UCSD-AML1 (cell line): ENCODE data around the gene TRIAP1.
"Not testable (repeated sequence)": the region's sequence is repeated elsewhere in the genome, so short reads cannot be mapped to it uniquely, and the experiment has no call there.

Experiments used
- DNase-seq: peaks from one replicate; lab custom pipeline; 2025; ENCODE audit not compliant: unreplicated experiment; lab: John Stamatoyannopoulos, UW

TRIAP1 gene

GRCh38 chr12:120445911-120446843, at the start of gene TRIAP1, which contains the start of gene GATC:
TRIAP1 (minus strand) TSS chr12:120446384; CDS start chr12:120446372, 12 bp downstream.
GATC (plus strand) TSS chr12:120446444; CDS start chr12:120446481, 37 bp downstream.
- peak; percentile 86 for DNase-seq

DNA sequence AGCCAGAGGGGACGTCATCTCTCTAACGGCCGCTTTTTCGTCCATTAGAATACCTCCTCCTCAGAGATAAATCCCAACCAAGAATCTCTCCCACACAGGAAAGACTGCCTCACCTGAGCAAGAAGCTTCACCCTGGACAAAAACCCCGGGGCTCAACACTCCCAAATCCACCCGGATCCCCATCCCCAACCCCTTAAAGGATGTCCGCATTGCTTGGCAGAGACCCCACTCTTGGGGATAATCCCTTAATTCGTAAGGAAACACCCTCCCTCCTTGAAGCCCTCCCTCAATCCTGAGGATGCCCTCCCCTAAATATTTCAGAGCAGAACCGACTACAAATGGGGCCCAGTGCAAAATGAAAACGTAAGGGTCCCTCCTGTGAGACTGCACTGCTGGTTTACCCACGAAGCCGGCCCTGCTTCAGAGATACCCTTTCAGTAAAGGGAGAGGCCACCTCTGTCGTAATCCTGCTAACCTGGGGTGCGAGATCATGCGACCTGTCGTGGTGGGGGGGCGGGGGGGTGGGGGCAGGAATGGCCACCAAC, 49.1 kb upstream of the TRIAP1 start:
- no peak for DNase-seq

DNA sequence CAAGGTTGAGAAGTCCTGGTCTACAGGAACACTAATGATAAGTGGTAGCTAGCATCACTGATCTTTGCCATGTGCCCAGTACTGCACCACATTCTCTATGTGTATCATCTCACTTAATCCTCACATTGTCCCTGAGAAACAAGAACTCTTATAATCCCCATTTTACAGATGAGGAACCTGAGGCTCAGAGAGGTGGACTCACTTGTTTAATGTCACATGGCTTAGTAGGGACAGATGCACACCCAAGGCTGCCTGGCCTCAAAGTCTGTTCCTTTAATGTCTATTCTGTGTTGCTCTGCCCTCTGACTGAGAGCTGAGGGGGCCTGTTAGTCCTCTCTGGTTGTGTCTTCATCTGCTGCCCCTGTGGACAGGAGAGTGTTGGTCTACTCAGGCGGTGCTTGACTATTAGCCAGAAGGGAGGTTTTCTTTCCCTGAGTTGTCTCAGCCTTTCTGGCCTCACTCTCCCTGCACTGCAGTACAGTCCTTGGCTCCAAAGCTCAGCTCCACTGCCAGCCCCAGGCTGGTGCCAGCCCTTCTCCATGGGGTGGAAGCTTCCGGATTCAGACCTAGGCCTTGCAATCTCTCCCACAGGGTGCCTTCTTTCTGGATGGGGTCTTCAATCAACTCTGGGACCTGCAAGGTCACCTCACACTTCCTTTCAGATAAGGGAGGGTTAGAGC, 44.8 kb upstream of the TRIAP1 start:
- DNase-seq: no peak

GRCh38 chr12:120490325-120490724, 44.1 kb upstream of the TRIAP1 start:
- DNase-seq: no peak

DNA sequence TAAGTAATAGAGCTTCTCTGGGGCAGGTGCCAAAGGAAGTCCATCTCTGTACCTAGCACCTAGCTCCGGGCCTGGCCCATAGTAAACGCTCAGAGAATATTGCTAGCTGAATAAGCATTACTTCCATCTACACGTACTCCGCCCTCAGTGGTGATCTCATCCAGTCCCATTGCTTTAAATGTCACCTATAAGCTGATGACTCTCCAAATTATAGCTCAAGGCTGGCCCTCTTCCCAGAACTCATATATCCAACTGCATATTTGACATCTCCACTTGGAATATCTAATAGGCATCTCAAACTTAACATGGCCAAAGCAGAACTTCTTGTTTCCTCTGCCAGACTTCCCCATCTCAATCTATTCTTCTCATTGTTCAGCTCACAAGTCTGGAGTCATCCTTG, 42.8 kb upstream of the TRIAP1 start:
- DNase-seq: no peak

GRCh38 chr12:120488057-120488640, 42.0 kb upstream of the TRIAP1 start:
- no peak for DNase-seq

DNA sequence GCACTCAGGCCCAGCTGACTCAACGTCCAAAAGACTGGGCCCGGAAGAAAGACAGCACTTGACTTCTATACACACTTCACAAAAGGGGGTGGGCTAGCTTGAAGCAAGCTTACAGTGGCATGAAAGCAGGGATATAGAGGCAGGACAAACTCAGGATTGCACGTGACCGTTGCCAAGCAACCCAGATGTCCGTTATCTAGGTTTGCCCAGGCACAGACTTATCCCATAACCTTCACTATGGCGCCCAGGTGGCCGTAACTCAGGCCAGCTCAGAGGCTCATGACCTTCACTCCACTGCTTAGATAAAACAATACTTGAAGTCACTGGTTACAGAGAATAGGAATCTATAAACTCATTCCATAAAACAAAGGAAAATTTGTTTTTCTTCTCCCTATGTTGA, 41.4 kb upstream of the TRIAP1 start:
- not testable (repeated sequence) for DNase-seq

DNA sequence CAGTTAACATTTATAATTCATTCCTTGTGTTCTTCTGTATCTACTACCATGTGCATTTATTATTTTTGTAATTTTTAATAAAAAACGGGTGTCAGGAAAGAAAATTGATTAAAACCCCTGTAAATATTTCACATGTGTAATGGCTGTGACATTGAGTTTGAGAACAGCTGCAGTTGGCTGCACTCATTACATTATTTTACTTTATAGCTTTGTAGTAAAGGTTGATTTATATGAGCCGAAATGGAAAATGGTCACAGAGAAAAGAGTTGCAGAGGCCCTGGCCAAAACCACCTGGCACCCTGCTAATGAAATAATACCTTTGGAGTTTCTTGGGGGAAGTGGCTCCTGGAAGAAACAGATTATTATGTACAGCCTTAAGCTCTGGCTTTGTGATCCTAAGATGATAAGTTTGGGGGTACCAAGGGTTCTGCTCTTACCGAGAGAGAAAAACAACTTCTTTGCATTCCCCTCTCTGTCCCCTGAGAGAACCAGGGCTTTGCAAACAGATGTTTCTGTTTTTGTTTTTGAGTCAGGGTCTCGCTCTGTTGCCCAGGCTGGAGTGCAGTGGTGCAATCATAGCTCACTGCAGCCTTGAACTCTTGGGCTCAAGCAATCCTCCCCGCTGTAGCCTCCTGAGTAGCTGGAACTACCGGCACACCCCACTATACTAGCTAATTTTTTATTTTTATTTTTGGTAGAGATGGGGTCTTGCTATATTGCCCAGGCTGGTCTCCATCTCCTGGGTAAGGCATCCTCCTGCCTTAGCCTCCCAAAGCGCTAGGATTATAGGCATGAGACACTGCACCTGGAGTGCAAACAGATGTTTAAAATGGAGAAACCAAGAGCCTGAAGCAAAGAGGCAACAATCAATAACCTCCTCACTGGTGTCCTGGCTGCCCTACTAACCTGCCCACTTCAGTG, 40.0 kb upstream of the TRIAP1 start:
- DNase-seq: no peak

DNA sequence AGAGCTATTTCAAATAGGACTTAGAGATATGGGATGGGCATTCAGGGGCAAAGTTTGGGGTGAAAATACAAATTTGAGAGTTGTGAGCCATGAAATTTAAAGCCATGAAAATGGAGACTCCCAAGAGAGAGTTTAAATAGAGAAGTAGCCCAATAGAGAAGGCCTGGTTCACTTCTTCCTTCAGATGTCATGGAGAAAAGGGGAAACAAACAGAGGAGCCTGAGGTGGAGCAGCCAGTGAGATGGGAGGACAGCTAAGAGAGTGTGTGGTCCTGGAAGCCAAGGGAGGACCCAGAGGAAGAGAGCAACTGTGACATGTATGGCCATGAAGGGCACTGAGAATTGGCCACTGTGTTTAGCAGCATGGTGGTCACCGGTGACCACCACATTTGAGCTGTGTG, 37.4 kb upstream of the TRIAP1 start:
- peak; percentile 18 for DNase-seq

- no peak for DNase-seq
Measured at GRCh38 chr12:120481022-120481767, 35.0 kb upstream of the TRIAP1 start.

DNA sequence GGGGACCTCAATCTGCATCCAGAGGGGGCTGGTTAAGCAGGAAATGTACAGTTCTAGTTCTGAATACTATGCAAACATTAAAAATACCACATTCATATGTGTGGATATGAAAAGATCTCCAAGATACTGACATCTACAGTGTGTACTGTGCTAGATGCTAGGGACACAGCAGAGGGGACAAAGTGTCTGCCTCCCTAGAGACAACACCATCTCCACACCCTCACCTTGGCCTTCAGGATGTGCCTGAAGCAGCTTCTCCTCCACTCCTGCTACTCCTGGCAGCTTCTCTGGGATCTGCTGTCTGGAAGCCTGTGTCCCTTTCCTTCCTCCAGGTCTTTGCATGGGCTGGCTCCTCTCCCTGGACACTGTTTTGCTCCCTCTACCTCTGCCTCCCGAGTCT, 34.0 kb upstream of the TRIAP1 start:
- DNase-seq: no peak

DNA sequence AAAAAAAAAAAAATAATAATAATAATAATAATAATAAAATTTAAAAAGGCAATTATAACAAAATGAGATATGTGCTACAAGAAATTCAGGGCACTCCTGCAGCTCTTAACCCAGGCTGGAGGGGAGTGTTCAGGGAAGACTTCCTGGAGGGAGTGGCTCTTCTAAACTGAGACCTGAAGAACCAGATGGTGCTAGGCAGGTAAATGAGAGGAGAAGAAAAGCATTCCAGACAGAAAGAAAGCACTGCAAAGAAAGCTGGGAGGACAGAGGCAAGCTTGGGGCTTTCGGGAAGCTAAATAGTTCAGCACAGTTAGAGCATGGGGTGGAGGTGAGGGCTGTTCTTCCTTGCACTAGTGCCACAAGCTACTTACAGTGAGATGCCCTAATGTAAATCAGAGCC, 33.3 kb upstream of the TRIAP1 start:
- DNase-seq: no peak

GRCh38 chr12:120475643-120476042, 29.5 kb upstream of the TRIAP1 start:
- no peak for DNase-seq

DNA sequence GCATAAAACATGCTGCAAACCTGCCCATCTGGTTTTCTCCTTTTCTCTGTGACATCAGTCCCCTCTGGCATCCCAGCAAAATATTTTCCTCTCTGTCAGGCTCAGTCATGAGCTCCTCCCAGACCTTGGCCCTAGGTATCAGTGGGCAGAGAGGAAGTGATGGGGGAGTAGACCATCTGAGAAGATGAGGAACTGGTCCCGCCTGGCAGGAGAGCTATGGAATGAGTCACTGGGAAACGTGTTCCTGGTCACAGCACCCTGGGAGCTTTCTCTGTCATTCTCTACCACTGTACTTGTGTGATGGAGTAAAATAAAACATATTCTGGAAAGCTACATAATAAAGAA, 28.4 kb upstream of the TRIAP1 start:
- peak; percentile 57 for DNase-seq

GRCh38 chr12:120473807-120474615, 27.8 kb upstream of the TRIAP1 start:
- DNase-seq: no peak

DNA sequence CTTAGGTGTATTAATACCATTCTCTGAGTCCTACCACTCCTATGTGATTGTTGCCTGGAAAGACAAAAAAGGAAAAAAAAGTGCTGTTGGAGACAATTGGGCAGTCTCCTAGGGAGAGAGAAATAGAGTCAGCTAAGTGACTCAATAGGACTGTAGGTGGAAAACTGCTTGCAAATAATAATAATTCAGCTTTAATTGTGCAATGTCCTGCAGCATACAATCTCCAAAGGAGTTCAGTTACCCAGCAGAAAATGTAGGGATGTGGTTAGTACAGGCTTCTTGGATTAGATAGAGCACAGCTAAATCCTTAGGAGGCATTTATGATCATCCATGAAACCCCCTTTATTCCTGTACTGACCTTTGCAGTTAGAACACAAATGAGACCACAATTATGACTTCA, 26.3 kb upstream of the TRIAP1 start:
- no peak for DNase-seq

- DNase-seq: peak; percentile 64
Measured at GRCh38 chr12:120470150-120470784, 24.1 kb upstream of the TRIAP1 start.

GRCh38 chr12:120469450-120470149, 23.4 kb upstream of the TRIAP1 start, which contains the start of gene SRSF9:
SRSF9 (minus strand) TSS chr12:120469748; CDS start chr12:120469609, 139 bp downstream.
- peak; percentile 98 for DNase-seq
